Measurements from ENCODE around the gene FDPS.

DNA sequence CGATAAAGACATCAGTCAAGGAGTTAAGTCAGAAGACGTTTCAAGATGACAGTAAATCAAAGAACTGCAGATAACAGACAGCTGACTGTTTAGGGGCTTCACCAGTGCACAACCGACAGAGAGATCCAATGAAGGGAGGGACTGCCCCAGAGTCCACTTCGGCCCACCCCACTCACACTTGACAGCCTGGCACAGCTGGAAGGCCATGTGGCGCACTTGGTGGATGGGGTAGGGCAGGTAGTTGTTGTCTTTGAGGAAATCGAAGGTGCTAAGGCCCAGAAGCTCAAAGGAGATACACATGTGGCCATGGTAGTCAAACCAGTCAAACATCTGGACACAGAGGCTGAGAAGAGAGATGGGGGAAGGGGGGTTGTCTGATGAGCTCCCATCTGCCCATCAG, 42.1 kb upstream of the FDPS start:
- TF ChIP-seq CTCF (IDR thresholded peaks at IDR 0.05) (no peak), POLR2A (IDR thresholded peaks at IDR 0.05) (no peak), EP300 (IDR thresholded peaks at IDR 0.05) (no peak), POLR2AphosphoS5 (IDR thresholded peaks at IDR 0.05) (no peak)

Measured in upper lobe of left lung (tissue), 4 donors.